IMR-90 (cell line): ENCODE results near the gene ARPP21. TPM values are rescaled to one million over a fixed set of nuclear protein-coding genes. Genes with fewer than 3 reads are reported as not detected.

Experiments used
- ATAC-seq: fragments of 200-7000 bp; cut with Tn5 transposase; 2 replicates; pipeline ENCODE4 v1.9.1; 2020; ENCODE audit warnings: low read depth, mild to moderate bottlenecking, moderate library complexity
- BruUV-seq: library from RNA; stranded (reverse); fragments of 400-500 nt; replicated peaks from 2 replicates; lab custom pipeline; 2021; lab: Mats Ljungman, UMichigan
- CTCF ChIA-PET: fragments of 300-600 bp; formaldehyde crosslinking; extraction: SDS; loops from one replicate; lab custom pipeline; 2021; ENCODE audit warnings: antibody characterized with exemption; lab: Yijun Ruan, JAX
- POLR2A ChIA-PET: fragments of 300-600 bp; sonication (Branson Sonifier 250); formaldehyde crosslinking; loops from one replicate; lab custom pipeline; 2022; ENCODE audit warnings: antibody characterized with exemption; ENCODE audit not compliant: unreplicated experiment; lab: Charles Lee
- DNase-seq: peaks from one replicate; pipeline ENCODE4 v3.0.0; 2013
- H2AFZ ChIP-seq: replicated peaks from 2 replicates; pipeline ENCODE3; 2013; ENCODE audit warnings: low read length, mild to moderate bottlenecking; ENCODE audit not compliant: poor library complexity
- H2AK5ac ChIP-seq: 2 replicates; pipeline ENCODE4 v1.6.1; 2013; ENCODE audit warnings: low read depth, low read length, inconsistent platforms
- H2AK9ac ChIP-seq: replicated peaks from 2 replicates; pipeline ENCODE3; 2013; ENCODE audit warnings: mild to moderate bottlenecking, low read depth, low read length, moderate library complexity; ENCODE audit not compliant: poor library complexity
- H2BK120ac ChIP-seq: 2 replicates; pipeline ENCODE4 v1.6.1; 2013; ENCODE audit warnings: low read depth, low read length, inconsistent platforms
- H2BK15ac ChIP-seq: 3 replicates; pipeline ENCODE4 v1.6.1; 2013; ENCODE audit warnings: low read depth, low read length, inconsistent platforms
- H2BK20ac ChIP-seq: 2 replicates; pipeline ENCODE4 v1.6.1; 2013; ENCODE audit warnings: low read depth, mild to moderate bottlenecking, inconsistent platforms, low read length, moderate library complexity
- H2BK5ac ChIP-seq: 2 replicates; pipeline ENCODE4 v1.6.1; 2013; ENCODE audit warnings: mild to moderate bottlenecking, low read depth, low read length, inconsistent platforms; ENCODE audit not compliant: poor library complexity, severe bottlenecking
- H3K14ac ChIP-seq: replicated peaks from 2 replicates; pipeline ENCODE4 v1.6.1; 2013; ENCODE audit warnings: low read depth, low read length, inconsistent platforms
- H3K18ac ChIP-seq: 2 replicates; pipeline ENCODE4 v1.6.1; 2013; ENCODE audit warnings: low read depth, low read length, control low read depth
- H3K23ac ChIP-seq: 2 replicates; pipeline ENCODE4 v1.6.1; 2013; ENCODE audit warnings: low read depth, low read length, inconsistent platforms
- H3K27ac ChIP-seq: 2 replicates; pipeline ENCODE4 v1.5.1; 2013; ENCODE audit warnings: mild to moderate bottlenecking, control low read depth, low read length; ENCODE audit not compliant: insufficient read depth
- H3K27me3 ChIP-seq: 2 replicates; pipeline ENCODE4 v1.6.1; 2013; ENCODE audit warnings: low read length; ENCODE audit not compliant: control insufficient read depth, insufficient read depth
- H3K36me3 ChIP-seq: 2 replicates; pipeline ENCODE4 v1.6.1; 2013; ENCODE audit warnings: low read length, mixed read lengths; ENCODE audit not compliant: control insufficient read depth, insufficient read depth
- H3K4ac ChIP-seq: 2 replicates; pipeline ENCODE4 v1.6.1; 2013; ENCODE audit warnings: low read depth, low read length, inconsistent platforms
- H3K4me1 ChIP-seq: 2 replicates; pipeline ENCODE4 v1.6.1; 2013; ENCODE audit warnings: low read length, mixed read lengths; ENCODE audit not compliant: control insufficient read depth, insufficient read depth
- H3K4me2 ChIP-seq: 2 replicates; pipeline ENCODE4 v1.6.1; 2013; ENCODE audit warnings: low read depth, mild to moderate bottlenecking, control low read depth, low read length, moderate library complexity
- H3K4me3 ChIP-seq: 2 replicates; pipeline ENCODE4 v1.5.1; 2013; ENCODE audit warnings: low read depth, mild to moderate bottlenecking, control low read depth, low read length, moderate library complexity; ENCODE audit not compliant: insufficient read depth
- H3K56ac ChIP-seq: 2 replicates; pipeline ENCODE4 v1.6.1; 2013; ENCODE audit warnings: low read length, inconsistent platforms; ENCODE audit not compliant: insufficient read depth; ENCODE audit errors: extremely low read depth
- H3K79me1 ChIP-seq, 2 experiments: 2 replicates each; pipeline ENCODE4 v1.6.1; 2013; ENCODE audit warnings: low read length in 2 of 2, inconsistent platforms in 1 of 2, low read depth in 1 of 2
- H3K9ac ChIP-seq: 2 replicates; pipeline ENCODE4 v1.6.1; 2013; ENCODE audit warnings: low read depth, low read length, control low read depth
- H3K9me1 ChIP-seq: 2 replicates; pipeline ENCODE4 v1.6.1; 2013; ENCODE audit warnings: low read length, inconsistent platforms; ENCODE audit not compliant: insufficient read depth
- H3K9me3 ChIP-seq: 2 replicates; pipeline ENCODE4 v1.6.1; 2013; ENCODE audit warnings: low read length; ENCODE audit not compliant: control insufficient read depth, insufficient read depth
- H4K20me1 ChIP-seq: 2 replicates; pipeline ENCODE4 v1.6.1; 2013; ENCODE audit warnings: low read length, inconsistent platforms; ENCODE audit not compliant: insufficient read depth
- H4K5ac ChIP-seq: 2 replicates; pipeline ENCODE4 v1.6.1; 2013; ENCODE audit warnings: mild to moderate bottlenecking, low read depth, low read length, control low read depth
- H4K8ac ChIP-seq, 2 experiments: 2 replicates each; pipeline ENCODE4 v1.6.1; 2013; ENCODE audit warnings: low read depth in 2 of 2, low read length in 2 of 2, control low read depth in 1 of 2, inconsistent platforms in 1 of 2
- H4K91ac ChIP-seq: 2 replicates; pipeline ENCODE4 v1.6.1; 2013; ENCODE audit warnings: low read depth, low read length, inconsistent platforms; ENCODE audit not compliant: insufficient read depth
- CTCF ChIP-seq: conservative IDR thresholded peaks from 2 replicates; pipeline ENCODE4 v1.5.1; 2012; ENCODE audit warnings: mild to moderate bottlenecking, low read depth, low read length, improper control_type of control experiment
- MAFK ChIP-seq: IDR thresholded peaks from 2 replicates; pipeline ENCODE4 v1.6.1; 2012; ENCODE audit warnings: low read depth, low read length, improper control_type of control experiment
- RFX5 ChIP-seq: IDR thresholded peaks from 2 replicates; pipeline ENCODE4 v1.8.0; 2012; ENCODE audit warnings: low read depth, mild to moderate bottlenecking, low read length, moderate library complexity
- WGBS, 2 experiments: methylation state at CpG; one replicate each; pipeline versions ENCODE4 v1.1.5 to v1.1.7; 2013; ENCODE audit warnings: missing lambda C conversion rate in 2 of 2; ENCODE audit not compliant: insufficient read length in 1 of 2; ENCODE audit errors: extremely low coverage in 2 of 2; 5-methylcytosine and 5-hydroxymethylcytosine counted together
- dilution Hi-C: fragments of 300-500 bp; cut with HindIII; formaldehyde crosslinking; loops from one replicate; pipeline ENCODE4 v1.14.3; 2018; ENCODE audit warnings: low sequenced_read_pairs; ENCODE audit not compliant: unreplicated experiment
- in situ Hi-C: fragments of 300-500 bp; cut with MboI; formaldehyde crosslinking; loops from 3 replicates; pipeline ENCODE4 v1.14.3; 2019; ENCODE audit warnings: low sequenced_read_pairs, inconsistent platforms, mixed read lengths
- intact Hi-C: fragments of 100-400 bp; cut with micrococcal nuclease; formaldehyde crosslinking; loops from 2 replicates; pipeline ENCODE4 v1.10.0; 2022
- polyA plus RNA-seq, 3 experiments: library from polyadenylated mRNA; depleted of rRNA; stranded (reverse); fragments of >200 nt; gene quantifications; 2 replicates each; pipeline ENCODE4 v1.2.3, GENCODE V29; 2012; ENCODE audit warnings: low replicate concordance in 1 of 3
- total RNA-seq: library from RNA; depleted of rRNA; stranded (reverse); fragments of >200 nt; gene quantifications from 2 replicates; pipeline ENCODE4 v1.2.3, GENCODE V29; 2012

The ARPP21 gene
- total and polyA plus RNA-seq, 2 of the 4 experiments (the other 2 are of a cell fraction), result not detected

GRCh38 chr3:35674451-35675109 lies 35.3 kb downstream of the ARPP21 start:
- Histone ChIP-seq H2AK9ac (no peak overlapping the region), H3K27ac (no peak overlapping the region), H3K9ac (no peak overlapping the region), H3K4me1 (no peaks in the 10 kb centered on the region), H3K9me1 (no peaks in the 10 kb centered on the region), H4K91ac (no peak overlapping the region), H2BK15ac (no peak overlapping the region), H2BK5ac (no peak overlapping the region), H3K36me3 (no peaks in the 10 kb centered on the region), H3K56ac (no peak overlapping the region), H3K9me3 (no peaks in the 10 kb centered on the region), H3K14ac (no peak overlapping the region), H3K79me1 (no peaks in the 10 kb centered on the region), H3K23ac (no peak overlapping the region), H3K18ac (no peak overlapping the region), H4K8ac (no peak overlapping the region), H2AFZ (no peak overlapping the region), H2AK5ac (no peak overlapping the region), H2BK20ac (no peak overlapping the region), H4K5ac (no peak overlapping the region), H3K4me3 (no peak overlapping the region), H3K4ac (no peak overlapping the region), H3K4me2 (no peak overlapping the region), H3K27me3 (no peaks in the 10 kb centered on the region), H4K20me1 (no peaks in the 10 kb centered on the region), H2BK120ac (no peak overlapping the region)
- no peak for TF ChIP-seq MAFK
- TF ChIP-seq RFX5, result no peak
- TF ChIP-seq CTCF, result no peak
- ChIA-PET CTCF (no interaction called here), POLR2A (no interaction called here)
- intact Hi-C loops, result no loop called here
- no CpG with 5 or more reads among the region's 5 CpGs for WGBS, 2 experiments
- dilution Hi-C loops, result no loop called here
- in situ Hi-C loops, result no loop called here
- DNase-seq, result no peak
- no TSS peak for BruUV-seq
- ATAC-seq, result no peak
